Natural killer cell (primary cell): Measurements from ENCODE around the gene HHAT. TPM values are rescaled to one million over a fixed set of nuclear protein-coding genes. Genes with fewer than 3 reads are reported as not detected.

ENCODE experiments used
- ATAC-seq, 3 donors: fragments of 150-1000 bp in 2 of 3; fragments of 200-7000 bp in 1 of 3; cut with Tn5 transposase; 1 replicate in 1 of 3; 2 replicates in 2 of 3; pipeline ENCODE4 v1.10.0; 2021; ENCODE audit warnings: mild to moderate bottlenecking in 2 of 3, moderate library complexity in 2 of 3
- DNase-seq, 2 donors: peaks; one replicate each; pipeline versions ENCODE4 v3.0.0 to v3.0.0-alpha.2; 2013 to 2021; ENCODE audit warnings: mixed read lengths in 1 of 2
- H3K27ac ChIP-seq: one replicate; pipeline ENCODE4 v1.5.1; 2013; ENCODE audit warnings: mild to moderate bottlenecking, low read length
- H3K27me3 ChIP-seq: one replicate; pipeline ENCODE4 v1.6.1; 2013; ENCODE audit warnings: low read length; ENCODE audit not compliant: control insufficient read depth, insufficient read depth
- H3K36me3 ChIP-seq: one replicate; pipeline ENCODE4 v1.6.1; 2013; ENCODE audit warnings: low read length; ENCODE audit not compliant: control insufficient read depth, insufficient read depth
- H3K4me1 ChIP-seq: one replicate; pipeline ENCODE4 v1.6.1; 2013; ENCODE audit warnings: low read length; ENCODE audit not compliant: control insufficient read depth, insufficient read depth
- H3K4me3 ChIP-seq: one replicate; pipeline ENCODE4 v1.5.1; 2013; ENCODE audit warnings: low read length
- H3K9me3 ChIP-seq: one replicate; pipeline ENCODE4 v1.6.1; 2013; ENCODE audit warnings: low read length; ENCODE audit not compliant: control insufficient read depth, insufficient read depth
- H3K27ac Mint-ChIP-seq, 2 donors: one replicate each; pipeline ENCODE4 v1.8.0; 2022; ENCODE audit warnings: mild to moderate bottlenecking in 2 of 2, mixed read lengths in 2 of 2, moderate library complexity in 1 of 2
- H3K27me3 Mint-ChIP-seq, 2 donors: one replicate each; pipeline ENCODE4 v1.8.0; 2022; ENCODE audit warnings: low read depth in 2 of 2, mixed read lengths in 2 of 2
- H3K36me3 Mint-ChIP-seq: one replicate; pipeline ENCODE4 v1.8.0; 2022; ENCODE audit warnings: mixed read lengths
- H3K4me1 Mint-ChIP-seq, 2 donors: one replicate each; pipeline ENCODE4 v1.8.0; 2022; ENCODE audit warnings: mixed read lengths in 2 of 2
- H3K4me3 Mint-ChIP-seq: one replicate; pipeline ENCODE4 v1.8.0; 2022; ENCODE audit warnings: mild to moderate bottlenecking, moderate library complexity, mixed read lengths
- H3K9me3 Mint-ChIP-seq, 2 donors: one replicate each; pipeline ENCODE4 v1.8.0; 2022; ENCODE audit warnings: mixed read lengths in 2 of 2
- WGBS: methylation state at CpG from one replicate; pipeline ENCODE4 v1.1.7; 2013; ENCODE audit warnings: missing lambda C conversion rate; ENCODE audit not compliant: insufficient coverage; 5-methylcytosine and 5-hydroxymethylcytosine counted together
- intact Hi-C: fragments of 100-400 bp; cut with micrococcal nuclease; formaldehyde crosslinking; loops from one replicate; pipeline ENCODE4 v1.14.2; 2022
- total RNA-seq, 4 donors: library from RNA; stranded (reverse); fragments of 120-200 nt in 1 of 4; gene quantifications; one replicate each; pipeline versions ENCODE4 v1.2.3 to v1.2.4, GENCODE V29; 2013 to 2022
- TF ChIP-seq, protein P1 (sequence below): fragments of 200-600 bp; IDR thresholded peaks from one replicate; pipeline ENCODE4 v1.8.0; 2022; ENCODE audit warnings: antibody characterized with exemption

The HHAT gene
- total RNA-seq, 3 donors from 2014 or later (not counting 1 experiment from before 2014, with no cell fraction given): 0.79 to 1.1 (median 0.82) TPM

DNA sequence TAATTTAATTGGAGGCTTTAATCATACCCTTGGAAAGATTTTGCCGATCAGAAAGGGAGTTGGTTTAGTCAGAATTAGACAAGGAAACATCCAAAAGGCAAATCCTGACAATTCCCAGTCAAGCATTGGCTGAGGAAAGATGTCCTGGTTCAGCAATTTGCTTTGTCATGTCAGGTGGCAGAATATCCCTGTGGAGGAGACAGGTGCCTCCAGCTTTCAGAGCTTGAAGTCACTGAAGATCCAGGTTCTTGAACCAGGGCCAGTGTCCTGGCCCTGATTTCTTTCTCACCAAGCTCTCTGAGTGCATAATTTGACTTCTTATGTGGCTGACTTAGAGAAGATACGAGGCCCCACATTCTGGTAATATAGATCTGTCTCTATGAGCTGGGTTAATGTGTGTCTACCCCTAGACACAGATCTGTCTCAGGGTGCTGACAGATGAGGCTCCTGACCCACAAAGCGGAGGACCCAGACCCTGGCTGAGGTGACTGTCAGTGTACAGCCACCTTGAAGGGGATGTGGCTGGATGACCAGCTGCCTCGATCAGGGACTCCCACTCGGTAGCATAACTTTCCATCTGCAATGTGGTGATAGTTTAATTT lies 118.9 kb downstream of the HHAT start:
- Mint-ChIP-seq H3K27me3 (peaks cover 0 to 6% of the 10 kb centered on the region in 2 donors), H3K4me1 (no peaks in the 10 kb centered on the region), H3K36me3 (no peaks in the 10 kb centered on the region), H3K27ac (no peak overlapping the region), H3K4me3 (no peak overlapping the region), H3K9me3 (no peaks in the 10 kb centered on the region)
- DNase-seq (no peak), ATAC-seq (no peak)
- H3K9me3 ChIP-seq: no peaks in the 10 kb centered on the region
- no peak overlapping the region for H3K27ac ChIP-seq
- intact Hi-C loops: no loop called here
- TF ChIP-seq, protein P1, sequence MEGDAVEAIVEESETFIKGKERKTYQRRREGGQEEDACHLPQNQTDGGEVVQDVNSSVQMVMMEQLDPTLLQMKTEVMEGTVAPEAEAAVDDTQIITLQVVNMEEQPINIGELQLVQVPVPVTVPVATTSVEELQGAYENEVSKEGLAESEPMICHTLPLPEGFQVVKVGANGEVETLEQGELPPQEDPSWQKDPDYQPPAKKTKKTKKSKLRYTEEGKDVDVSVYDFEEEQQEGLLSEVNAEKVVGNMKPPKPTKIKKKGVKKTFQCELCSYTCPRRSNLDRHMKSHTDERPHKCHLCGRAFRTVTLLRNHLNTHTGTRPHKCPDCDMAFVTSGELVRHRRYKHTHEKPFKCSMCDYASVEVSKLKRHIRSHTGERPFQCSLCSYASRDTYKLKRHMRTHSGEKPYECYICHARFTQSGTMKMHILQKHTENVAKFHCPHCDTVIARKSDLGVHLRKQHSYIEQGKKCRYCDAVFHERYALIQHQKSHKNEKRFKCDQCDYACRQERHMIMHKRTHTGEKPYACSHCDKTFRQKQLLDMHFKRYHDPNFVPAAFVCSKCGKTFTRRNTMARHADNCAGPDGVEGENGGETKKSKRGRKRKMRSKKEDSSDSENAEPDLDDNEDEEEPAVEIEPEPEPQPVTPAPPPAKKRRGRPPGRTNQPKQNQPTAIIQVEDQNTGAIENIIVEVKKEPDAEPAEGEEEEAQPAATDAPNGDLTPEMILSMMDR: no peak
- H3K4me1 ChIP-seq: no peaks in the 10 kb centered on the region
- no peak overlapping the region for H3K4me3 ChIP-seq
- WGBS: 91% methylated on average over 5 of the region's 5 CpGs
- no peaks in the 10 kb centered on the region for H3K27me3 ChIP-seq
- H3K36me3 ChIP-seq: no peaks in the 10 kb centered on the region

DNA sequence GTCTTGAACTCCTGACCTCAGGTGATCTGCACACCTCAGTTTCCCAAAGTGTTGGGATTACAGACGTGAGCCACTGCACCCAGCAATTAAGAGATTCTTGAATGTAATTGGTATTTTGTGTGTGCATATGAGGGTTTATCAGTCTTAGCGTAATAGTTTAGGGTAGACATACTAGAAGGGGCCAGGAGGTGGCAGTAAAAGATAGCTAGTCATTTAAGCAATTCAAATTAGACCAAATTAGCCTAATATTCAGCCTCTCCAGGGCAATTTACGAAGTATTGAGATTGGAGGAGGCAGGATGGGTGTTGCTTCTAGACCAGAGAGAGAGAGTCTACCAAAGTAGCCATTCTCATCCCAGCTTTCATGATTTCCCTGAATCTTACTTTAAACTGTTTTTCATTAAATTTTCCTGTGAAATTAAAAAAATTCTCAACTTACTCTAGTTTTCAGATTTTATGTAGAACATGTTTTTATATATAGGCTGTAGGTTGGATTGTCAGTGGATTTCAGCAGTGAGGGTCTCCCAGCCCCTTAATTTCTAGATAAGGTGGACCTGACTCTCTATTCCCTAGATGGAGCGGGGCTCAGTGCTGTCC lies 119.7 kb downstream of the HHAT start:
- no peaks in the 10 kb centered on the region for H3K36me3 ChIP-seq
- H3K4me3 Mint-ChIP-seq: no peak overlapping the region
- no peaks in the 10 kb centered on the region for H3K27me3 ChIP-seq
- no peaks in the 10 kb centered on the region for H3K4me1 ChIP-seq
- H3K9me3 Mint-ChIP-seq: no peaks in the 10 kb centered on the region
- ATAC-seq (no peak), DNase-seq (peak in 1 of 2 donors; percentile 54)
- H3K27ac ChIP-seq: no peak overlapping the region
- H3K4me1 Mint-ChIP-seq: no peaks in the 10 kb centered on the region
- H3K27ac Mint-ChIP-seq: no peak overlapping the region
- 68% methylated on average over 3 of the region's 4 CpGs for WGBS
- H3K4me3 ChIP-seq: no peak overlapping the region
- TF ChIP-seq, protein P1: no peak
- H3K36me3 Mint-ChIP-seq: no peaks in the 10 kb centered on the region
- intact Hi-C loops: no loop called here
- peaks cover under 1 to 6% of the 10 kb centered on the region in 2 donors for H3K27me3 Mint-ChIP-seq
- no peaks in the 10 kb centered on the region for H3K9me3 ChIP-seq

DNA sequence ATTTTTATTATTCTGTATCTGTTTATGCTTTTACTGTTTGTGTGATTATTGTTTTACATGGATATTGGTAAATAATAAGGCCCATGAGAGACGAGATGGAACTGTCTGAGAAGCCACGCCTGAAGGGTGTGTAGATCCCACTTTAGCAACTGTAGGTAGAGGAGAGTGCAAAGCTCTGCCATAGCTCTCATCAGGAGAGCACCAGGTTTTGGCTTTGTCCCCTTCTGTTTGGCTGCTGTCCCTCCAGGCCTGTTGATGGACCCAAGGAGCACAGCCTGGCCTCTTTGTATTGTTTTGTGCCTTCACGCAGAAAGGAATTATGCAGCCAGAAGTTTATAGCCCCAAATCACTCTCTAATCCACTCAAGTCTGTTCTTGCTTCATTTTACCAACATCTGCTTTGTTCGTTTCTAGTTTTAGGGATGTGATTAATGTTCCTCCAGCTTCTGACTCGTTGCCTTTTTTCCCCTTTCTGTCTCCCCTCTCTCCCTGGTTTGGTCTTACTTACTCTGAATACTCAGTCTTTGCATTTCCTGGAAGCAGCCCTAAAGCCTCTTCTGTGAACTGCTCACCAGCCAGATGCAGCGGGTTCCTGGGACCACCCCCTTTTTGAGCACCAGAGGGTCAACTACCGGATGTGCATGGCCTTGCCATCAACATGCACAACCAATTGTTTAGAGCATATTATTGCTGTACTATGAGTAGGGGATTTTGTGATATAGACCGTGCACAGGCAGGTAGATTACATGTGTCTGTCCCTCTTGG lies 127.3 kb downstream of the HHAT start:
- Mint-ChIP-seq H3K27ac (no peak overlapping the region), H3K27me3 (peaks cover 2 to 6% of the 10 kb centered on the region in 2 donors), H3K36me3 (no peaks in the 10 kb centered on the region), H3K4me3 (no peak overlapping the region), H3K4me1 (no peaks in the 10 kb centered on the region), H3K9me3 (no peaks in the 10 kb centered on the region)
- H3K9me3 ChIP-seq: no peaks in the 10 kb centered on the region
- ATAC-seq (no peak), DNase-seq (no peak)
- no peaks in the 10 kb centered on the region for H3K4me1 ChIP-seq
- WGBS: 88% methylated on average over 8 of the region's 8 CpGs
- no peak overlapping the region for H3K4me3 ChIP-seq
- H3K27me3 ChIP-seq: no peaks in the 10 kb centered on the region
- TF ChIP-seq, protein P1: no peak
- H3K27ac ChIP-seq: no peak overlapping the region
- H3K36me3 ChIP-seq: no peaks in the 10 kb centered on the region
- intact Hi-C loops: no loop called here
